GM21737 (cell line): ENCODE results near the gene RIN3.
"Not testable (repeated sequence)": the region's sequence is repeated elsewhere in the genome, so short reads cannot be mapped to it uniquely, and the experiment has no call there.

Experiments
- ATAC-seq: cut with Tn5 transposase; IDR thresholded peaks from one replicate; pipeline ENCODE4 v1.9.1; 2021; ENCODE audit warnings: mild to moderate bottlenecking, moderate library complexity; ENCODE audit not compliant: unreplicated experiment

The RIN3 gene

DNA sequence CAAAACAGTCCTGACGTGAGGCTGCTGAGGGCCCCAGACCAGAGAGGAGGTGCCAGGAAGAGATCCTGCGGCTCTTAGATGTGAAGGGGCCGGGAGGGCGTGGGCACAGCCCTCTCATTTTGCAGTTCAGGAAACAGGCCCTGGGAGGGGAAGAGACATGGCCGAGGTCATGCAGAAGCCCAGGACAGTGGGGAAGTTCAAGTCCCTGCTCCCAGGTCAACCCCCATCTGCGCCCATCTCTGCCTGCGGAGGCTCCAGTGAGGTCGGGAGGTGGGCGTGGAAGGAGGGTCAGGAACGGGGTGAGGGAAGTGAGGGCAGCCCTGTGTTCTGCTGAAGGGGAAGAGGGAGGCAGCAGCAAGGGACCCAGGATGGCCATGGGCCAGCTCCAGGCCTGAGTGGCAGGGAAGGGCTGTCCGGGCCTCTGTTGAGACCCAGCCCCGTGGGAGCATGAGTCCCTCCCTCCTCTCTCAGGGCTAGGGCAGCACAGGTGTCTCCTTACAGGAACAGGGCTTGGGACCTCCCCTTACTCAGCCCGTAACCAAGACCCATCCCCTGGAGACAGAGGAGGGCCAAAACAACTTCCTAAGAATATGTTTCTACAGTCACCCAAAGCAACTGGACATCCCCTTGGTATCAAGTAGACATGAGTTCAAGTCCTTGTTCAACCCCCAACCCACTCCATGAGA lies 144.0 kb downstream of the RIN3 start:
- ATAC-seq, result no peak

DNA sequence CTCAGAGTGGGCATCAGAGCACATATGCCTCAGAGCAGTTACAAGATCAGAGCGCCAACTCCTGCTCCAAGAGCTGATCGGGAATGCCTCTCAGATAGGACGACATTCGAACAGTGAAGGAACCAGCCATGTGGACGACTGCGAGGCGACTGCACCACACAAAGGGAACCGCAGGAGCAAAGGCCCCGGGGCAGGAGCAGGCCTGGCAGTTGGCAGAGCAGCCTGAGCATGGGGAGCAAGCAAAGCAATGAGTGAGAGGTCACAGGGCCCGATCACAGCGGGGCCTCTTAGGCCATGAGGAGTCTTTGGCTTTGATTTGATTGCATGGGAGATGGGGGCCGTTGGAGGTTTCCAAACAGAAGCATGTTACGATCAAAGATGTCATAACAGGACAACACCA lies 144.6 kb downstream of the RIN3 start:
- ATAC-seq, result no peak

DNA sequence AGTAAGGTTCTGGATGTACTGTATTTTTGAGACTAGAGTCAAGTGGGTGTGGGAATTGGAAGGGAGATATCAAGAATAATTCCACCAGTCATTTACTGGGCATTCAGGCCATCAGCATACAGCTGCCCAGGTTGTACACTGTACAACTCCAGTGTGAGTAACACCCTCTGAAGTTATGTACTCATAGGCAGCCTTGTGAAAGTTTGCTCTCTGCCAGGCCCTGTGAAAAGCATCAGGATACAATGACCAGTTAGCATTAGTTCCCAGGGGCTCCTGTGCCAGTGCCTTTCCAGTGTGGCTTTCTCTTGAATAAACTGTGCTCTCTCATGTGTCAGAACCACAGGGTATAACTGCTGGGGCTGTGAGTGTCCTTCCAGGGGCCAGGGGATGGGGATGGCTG lies 145.1 kb downstream of the RIN3 start:
- no peak for ATAC-seq

DNA sequence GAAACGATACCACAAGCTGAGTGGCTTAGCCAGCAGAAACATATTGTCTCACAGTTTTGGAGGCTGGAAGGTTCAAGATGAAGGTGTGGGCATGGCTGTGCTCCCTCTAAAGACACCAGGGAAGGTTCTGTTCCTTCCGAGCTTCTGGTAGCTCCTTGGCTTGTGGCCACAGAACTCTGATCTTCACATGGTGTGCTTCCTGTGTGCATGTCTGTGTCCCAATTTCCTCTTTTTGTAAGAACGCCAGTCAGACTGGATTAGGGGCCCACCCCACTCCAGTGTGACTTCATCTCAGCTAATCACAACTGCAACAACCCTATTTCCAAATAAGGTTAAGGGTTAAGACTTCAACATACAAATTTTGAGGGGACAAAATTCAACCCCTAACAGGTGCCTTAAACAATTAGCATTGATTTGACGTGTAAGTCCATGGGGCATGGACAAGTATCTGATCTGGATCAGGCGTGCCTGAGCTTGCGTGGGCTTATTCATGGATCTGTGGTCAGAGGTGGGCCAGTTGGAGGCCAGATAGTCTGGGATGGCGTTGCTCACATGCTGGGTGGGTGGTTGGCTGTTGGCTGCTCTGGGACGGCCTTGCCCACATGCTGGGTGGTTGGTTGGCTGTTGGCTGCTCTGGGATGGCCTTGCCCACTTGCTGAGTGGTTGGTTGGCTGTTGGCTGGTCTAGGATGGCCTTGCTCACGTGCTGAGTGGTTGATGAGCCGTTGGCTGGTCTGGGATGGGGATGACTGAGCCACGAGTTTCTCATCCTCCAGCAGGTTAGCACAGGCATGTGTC lies 146.4 kb downstream of the RIN3 start:
- no peak for ATAC-seq

DNA sequence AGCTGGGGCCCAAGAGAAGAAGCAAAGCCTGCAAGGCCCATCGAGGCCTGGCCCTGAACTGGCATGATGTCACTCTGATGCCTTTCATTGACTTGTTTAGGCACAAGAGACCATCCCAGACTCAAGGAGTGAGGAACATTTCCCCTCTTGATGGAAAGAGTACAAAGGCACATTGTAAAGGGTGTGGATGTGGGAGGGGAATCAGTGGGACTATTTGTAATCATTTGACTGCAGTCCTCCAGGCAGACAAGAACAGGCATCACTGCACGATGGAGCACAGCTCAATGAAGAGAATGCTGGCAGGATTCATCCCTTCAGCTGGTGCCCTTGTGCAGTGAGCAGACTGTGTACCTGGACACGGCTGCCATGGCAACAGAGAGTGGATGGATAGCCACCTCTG lies 147.0 kb downstream of the RIN3 start:
- no peak for ATAC-seq

DNA sequence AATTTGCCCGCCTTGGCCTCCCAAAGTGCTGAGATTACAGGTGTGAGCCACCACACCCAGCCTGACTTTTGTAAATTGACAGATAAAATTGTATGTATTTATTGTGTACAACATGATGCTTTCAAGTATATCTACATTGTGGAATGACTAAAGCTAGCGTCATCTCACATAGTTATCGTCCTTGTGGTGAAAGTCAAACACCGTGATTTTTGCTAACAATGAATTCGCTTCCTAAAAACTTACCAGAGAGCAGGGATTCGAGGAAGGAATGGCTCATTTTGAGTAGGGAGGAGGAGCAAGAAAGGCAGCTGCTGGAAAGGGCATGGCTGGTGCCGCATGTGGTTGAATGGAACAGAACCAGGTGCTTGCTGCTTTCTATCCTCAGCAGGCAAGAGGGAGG lies 149.5 kb downstream of the RIN3 start:
- ATAC-seq, result no peak

DNA sequence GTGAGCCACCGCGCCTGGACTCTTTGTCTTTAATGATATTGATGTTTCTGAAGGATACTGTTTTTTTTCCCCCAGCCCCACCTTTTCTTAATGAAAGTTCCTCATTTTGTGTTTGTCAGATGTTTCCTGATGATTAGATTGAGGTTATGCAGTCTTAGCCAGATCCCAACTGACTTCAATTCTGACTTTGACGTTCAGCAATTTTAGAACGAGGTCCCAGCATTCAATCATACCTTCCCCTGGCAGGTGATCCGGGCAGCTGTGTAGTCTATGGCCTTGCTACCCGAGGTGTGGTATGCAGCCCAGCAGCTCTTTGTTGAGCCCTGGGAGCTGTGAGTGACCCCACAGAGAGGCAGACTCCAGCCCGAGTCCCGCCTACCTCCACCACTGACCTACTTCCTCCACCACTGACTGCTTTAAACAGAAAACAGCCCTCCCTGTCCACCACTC lies 152.1 kb downstream of the RIN3 start:
- ATAC-seq, result no peak

DNA sequence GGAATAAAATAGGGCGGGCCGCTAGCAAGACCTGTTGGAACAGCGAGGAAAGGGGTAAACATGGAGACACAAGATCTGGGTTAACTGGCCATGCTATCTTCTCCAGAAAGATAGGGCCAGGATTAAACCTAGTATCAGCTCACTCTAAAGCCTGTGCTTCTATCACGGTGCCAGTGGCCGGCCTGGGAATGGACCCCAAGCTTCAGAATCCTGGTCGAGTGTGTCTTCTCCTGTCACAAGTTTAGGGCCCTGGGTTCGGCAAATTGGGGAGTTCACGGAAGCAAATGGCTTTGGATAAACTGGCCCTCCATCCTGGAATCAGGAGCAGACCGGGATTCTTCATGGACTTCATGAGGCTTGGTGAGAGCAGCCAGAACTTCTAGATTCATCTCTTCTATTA lies 152.7 kb downstream of the RIN3 start:
- no peak for ATAC-seq

DNA sequence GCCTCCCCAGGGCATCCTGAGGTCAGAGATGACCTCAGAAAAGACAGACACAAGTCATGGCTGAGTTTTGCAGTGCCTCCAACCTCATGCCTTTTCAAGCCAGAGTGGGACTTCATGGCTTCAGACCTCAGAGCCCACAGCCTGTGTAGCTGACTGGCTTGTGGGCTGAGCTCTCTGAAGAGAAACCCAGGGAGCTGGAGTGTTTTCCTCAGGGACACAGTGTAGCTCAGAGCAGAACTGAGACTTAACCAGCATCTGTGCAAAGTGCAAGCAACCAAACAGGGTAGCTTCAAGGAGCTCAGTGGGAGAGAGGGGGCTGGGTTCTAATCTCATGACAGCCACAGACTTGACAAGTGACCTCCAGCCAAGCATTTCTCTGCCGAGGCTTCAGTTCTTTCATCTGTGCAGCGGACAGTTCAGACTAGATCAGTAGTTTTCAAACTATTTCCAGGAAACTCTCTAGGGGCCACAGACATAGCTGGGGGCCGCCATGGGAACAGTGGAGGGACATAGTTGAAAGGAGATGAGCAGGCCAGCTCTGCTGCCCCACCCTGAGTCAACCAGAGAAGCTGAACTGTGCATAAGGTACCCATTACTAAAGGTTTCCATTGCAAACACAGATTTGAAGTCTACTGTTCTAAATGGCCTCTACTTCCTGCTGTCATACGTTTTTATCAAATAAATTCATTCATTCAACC lies 154.8 kb downstream of the RIN3 start:
- ATAC-seq, result no peak

DNA sequence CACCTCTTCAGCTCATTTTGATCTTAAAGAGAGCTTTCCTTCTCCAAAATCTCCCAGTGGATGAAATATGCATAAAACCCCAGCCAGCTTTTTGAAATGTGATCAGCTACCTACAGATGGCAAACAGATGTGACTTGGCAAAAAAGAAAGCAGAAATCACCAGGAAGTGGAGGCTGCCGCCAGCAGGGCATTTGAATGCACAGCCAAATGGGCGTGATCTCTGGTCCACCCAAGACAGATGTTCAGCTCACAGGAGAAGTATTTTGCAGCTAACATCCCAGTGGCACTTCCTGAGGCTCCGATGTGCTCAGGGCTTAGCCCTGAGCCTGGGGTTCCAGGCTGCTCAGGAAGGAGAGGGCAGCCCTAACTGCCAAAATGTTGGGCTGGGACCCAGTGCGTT lies 156.6 kb downstream of the RIN3 start:
- no peak for ATAC-seq

DNA sequence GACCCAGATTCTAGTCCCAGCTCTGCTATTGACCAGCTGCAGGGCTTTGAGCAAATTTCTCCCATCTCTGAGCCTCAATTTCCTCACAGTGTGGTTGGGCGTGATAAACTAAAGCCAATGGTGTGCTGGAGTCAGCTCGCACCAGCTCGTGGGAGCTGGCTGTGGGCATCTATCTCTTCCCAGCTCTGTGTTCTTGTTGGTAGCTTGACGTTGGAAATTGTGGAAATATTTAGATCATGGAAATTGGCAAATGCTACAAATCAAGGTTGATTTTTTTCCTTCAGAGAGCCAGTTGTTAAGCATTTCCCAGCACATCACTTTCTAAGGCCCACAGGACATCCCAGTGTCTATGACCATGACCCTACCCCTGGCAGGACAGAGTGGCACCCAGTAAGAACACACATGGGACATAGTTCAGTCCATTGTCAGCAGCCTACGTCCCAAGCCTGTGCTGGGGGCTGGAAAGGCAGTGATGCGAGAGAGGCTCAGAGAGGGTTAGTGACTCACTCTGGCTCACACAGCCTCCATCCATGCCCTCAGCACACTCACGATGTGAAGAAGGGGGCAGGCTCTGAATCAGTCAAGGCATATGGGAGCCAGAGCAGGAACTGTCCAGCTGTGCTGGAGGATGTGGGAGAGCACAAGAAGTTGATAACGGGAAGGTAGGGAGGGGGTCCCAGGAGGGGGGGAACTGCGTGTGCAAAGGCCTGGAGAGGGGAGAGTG lies 157.2 kb downstream of the RIN3 start:
- ATAC-seq, result no peak

DNA sequence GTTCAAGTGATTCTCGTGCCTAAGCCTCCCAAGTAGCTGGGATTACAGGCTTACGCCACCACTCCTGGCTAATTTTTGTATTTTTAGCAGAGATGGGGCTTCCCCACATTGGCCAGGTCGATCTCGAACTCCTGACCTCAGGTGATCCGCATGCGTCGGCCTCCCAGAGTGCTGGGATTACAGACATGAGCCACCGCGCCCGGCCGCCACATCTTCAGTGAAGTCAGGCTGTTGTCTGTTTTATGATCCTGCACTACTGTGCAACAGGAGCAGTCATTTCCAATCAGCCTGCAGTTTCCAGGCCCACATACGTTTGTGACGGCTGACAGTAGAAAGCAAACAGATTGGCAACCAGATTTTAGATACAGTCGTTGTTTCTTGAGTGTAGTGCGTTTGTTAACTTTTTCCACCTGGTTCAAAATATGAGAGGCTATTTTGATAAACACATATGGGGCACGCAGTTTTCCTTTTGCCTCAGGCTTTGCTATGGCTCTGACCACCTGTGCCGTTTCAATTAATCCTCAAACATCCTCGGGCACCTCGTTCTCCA lies 160.1 kb downstream of the RIN3 start:
- no peak for ATAC-seq

DNA sequence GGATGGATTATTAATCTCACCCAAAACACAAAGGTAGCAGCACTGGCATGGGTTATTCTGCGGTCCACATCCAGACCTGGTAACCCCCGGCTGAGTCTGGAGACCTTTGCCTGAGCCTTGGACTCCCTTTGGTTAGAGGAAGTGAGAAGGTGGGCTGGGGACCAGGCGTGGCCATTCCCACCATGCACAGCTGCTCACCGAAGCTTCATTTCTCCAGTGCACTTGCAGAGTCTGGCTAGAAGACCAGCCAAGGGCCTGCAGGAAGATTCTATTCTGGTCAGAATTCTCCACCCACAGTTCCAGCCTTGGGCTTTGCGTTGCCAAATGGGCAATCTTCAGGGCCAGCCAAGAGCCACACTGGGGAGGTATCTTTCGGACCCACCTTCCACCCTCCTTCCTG lies 161.8 kb downstream of the RIN3 start:
- ATAC-seq, result no peak

DNA sequence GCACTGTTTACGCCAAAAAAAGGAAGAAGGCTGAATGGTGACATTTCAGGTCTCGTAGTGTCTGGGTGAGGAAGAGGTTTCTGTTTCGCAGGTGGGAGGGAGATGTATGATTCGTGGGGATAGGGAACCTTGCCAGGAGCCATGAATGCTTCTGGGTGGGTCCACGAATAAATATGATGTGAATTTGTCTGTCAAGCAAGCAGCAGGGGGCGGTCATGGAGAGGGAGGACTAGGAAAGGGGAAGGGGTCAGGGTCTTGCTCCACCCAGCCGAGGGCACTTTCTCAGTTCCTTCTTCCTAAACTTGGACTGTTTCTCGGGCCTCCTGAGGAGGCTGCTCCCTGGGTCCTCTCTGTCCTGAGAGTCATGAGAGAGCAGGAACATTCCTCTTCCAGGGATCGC lies 162.4 kb downstream of the RIN3 start:
- no peak for ATAC-seq

DNA sequence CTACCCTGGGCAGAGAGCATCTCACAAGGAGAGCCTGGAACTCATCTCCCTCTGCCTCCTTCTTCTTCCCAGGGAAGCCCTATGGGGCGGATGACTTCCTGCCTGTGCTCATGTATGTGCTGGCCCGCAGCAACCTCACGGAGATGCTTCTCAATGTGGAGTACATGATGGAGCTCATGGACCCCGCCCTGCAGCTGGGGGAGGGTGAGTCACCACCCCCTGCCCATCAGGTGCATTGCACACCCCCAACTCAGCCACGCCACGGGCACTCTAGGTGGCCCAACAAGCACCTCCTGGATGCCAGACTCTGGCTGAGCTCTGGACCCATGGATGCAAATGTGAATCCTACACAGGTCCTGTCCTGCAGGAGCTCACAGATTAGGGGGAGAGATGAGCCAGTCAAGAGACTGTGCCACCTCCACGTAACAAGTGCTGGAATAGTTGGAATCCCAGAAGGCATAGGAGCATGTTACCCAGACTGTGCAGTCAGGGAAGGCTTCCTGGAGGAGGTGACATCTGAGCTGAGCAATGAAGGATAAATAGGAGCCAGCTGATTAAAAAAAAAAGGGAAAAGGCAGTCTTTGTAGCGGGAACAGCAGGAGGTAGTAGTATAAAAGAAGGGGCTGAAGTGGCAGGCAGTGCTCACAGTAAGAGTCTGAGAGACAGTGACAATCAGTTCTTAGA lies 163.0 kb downstream of the RIN3 start:
- no peak for ATAC-seq

DNA sequence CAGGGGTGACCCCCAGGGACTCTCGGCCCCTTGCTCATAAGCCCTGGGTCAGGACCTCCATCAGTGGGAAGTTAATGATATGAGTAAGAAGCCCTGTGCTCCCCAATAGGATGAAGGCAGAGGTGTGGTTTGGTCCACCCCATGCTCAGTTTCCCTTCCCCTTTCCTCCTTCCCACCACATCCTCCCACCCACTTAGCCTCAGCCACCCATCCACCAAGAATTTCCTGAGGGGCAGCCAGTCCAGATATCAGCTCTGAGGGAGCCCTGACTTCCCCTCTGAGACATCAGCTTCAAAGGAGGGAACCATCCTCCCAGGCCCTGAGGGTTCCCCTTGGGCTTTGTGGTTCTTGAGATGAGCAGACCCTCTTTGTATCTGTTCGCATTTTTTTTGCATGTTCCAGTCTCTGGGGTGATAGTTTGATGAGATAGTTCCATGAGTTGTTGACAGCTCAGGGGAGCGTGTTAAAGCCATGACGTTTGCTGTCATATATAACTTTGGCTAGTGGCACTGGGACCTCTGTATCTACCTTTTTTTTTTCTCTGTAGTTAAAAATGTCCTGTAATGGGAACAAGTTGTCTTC lies 163.6 kb downstream of the RIN3 start:
- peak; percentile 65 for ATAC-seq

DNA sequence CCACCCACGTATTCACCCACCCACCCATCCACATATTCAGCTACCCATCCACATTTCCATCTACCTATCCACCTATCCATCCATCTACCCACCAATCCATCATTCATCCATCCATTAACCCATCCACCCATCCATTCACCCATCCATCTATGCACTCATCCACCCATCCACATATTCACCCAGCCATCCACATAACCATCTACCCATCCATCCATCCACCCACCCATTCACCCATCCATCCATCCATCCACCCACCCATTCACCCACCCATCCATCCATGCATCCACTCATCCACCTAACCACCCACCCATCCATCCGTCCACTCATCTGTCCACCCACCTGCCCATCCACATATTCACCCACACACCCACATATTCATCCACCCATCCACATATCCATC lies 164.4 kb downstream of the RIN3 start:
- ATAC-seq, result no peak

DNA sequence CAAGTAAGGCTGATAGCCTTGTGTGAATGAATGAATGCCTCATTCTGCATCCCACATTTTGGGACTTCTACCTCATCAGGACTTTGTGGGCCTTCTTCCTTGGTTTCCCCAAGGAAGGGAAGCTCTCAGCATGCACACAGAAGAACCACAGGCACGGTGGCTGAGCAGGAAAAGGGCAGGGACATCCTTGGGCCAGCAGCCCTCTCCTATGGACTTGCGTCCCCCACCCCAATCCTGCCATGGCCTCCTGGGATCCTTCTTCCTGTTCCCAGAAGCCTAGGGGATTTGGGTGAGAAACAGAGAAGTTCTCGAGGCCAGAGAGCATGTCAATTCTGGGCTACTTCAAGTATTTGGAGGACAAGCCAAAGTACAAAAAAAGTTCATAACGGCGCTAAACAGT lies 165.2 kb downstream of the RIN3 start:
- ATAC-seq, result no peak

DNA sequence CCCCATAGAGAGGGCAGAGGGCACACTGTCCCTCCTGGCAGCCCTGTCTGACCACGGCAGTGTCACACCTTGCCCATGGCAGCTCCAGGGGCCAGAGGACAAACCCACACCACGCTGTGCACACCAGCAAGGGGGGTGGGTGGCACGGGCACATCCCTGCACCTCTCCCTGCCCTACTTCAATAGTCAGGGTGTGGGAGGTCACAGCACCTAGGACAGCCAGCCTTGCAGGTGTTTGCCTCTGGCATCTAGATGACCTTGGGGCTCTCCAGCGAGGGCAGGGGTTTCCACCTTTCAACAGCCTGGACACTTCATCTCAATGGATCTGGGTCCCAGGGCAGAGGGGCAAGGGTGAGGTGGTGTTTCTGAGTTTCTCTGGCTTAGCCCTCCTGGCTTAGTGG lies 165.7 kb downstream of the RIN3 start:
- ATAC-seq, result no peak

DNA sequence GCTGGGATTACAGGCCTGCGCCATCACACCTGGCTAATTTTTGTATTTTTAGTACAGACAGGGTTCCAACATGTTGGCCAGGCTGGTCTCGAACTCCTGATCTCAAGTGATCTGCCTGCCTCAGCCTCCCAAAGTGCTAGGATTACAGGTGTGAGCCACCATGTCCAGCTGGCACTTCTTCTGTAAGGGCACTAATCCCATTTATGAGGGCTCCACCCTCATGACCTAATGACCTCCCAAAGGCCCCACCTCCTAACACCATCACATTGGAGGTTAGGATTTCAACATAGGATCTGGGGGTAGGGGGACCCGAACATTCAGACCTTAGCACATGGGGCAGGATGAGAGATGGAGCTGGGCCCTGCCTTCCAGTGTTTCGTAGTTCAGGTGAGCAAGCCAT lies 166.7 kb downstream of the RIN3 start:
- ATAC-seq, result not testable (repeated sequence)
